ENCODE data around the gene ARMH3.

ARMH3 gene

GRCh38 chr10:101879456-101880231 is 176.3 kb downstream of the ARMH3 start:
- in situ Hi-C loops (cut with HindIII; ENCODE audit: low sequenced_read_pairs) = loop anchor here (10.0 kb wide), 1 partner anchor 115 kb away; no protein-coding TSS in a partner anchor

DNA sequence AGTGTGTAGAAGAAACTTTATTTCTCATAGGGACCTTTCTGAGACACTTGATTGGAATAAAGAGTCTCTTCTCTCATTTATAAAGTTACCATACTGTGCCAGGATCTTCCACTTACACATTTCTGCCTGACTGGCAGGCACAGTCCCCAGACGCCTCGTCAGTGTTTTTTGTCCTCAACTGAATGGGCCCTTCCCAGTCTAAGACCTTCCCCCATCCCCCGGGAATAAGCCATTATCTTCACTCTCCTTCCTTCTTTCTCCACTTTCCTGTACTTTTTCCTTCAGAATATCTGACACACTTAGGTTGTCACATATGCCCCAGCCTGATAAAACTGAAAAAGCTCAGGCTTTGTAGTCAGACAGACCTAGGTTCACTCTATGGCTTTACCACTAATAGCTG is 177.1 kb downstream of the ARMH3 start:
- in situ Hi-C loops (cut with HindIII; ENCODE audit: low sequenced_read_pairs) = no loop called here

DNA sequence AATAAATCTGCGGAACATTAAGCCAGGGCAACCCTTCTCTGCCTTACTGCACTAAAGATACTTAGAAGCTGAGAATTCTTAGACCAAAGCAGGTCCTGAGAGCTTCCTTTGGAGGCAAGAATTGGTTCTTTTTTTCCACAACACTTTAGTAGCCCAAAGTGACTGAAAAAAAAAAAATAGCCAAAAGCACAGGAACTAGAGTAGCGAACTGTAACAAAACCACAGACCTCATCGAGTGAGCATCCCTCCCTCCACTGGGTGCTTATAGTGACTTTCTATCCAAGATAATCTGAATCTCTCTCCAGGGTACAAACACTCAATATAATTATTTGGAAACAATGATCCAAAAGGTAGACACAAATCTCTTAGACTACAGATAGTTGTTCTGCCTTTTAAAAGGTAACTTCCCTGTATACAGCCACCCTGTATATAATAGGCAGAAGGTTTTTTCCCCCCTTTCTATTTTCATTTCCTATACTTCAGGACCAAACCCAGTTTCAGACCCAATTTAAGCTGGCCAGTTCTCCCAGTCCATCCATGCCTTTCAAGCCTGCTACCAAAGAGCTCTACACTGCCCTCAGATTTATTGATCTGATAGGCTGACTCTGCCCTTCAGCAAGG is 180.8 kb downstream of the ARMH3 start:
- in situ Hi-C loops (cut with HindIII; ENCODE audit: low sequenced_read_pairs) = no loop called here

DNA sequence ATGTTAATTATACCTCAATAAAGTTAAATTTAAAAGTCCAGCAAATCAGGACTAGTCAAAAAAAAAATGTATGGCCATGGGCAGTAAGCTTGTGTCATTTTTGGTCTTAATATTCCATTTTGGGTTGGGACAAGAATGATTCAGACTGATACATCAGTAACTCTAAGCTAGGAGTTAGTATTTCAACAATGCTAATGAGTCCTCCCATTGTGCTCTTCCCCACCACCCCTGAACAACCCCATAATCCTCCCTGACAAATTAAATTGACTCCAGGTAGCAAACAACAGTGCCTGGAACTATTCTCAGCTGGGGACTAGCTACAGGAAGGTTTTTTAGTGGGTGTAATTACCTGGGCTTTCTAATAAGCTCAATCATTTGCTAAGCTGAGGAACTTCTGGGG is 181.7 kb downstream of the ARMH3 start:
- in situ Hi-C loops (cut with HindIII; ENCODE audit: low sequenced_read_pairs) = no loop called here

DNA sequence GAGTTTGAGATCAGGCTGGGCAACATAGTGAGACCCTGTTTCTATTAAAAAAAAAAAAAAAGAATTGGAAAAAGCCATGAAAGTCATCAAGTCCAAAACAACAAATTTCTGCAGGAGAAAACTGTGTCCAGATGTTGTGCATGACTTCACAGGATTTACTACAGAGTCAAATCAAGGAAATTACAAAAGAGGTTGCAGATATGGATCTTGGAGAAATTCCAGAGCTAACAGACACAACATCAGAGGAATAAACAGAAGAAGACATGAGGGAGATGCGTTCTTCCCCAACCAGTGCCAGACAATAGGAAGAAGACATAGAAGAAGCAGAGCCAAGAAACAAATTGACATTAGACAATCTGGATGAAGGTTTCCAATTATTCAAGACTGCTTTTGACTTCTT is 188.0 kb downstream of the ARMH3 start:
- in situ Hi-C loops (cut with HindIII; ENCODE audit: low sequenced_read_pairs) = no loop called here

GRCh38 chr10:101859530-101859929 is 196.4 kb downstream of the ARMH3 start:
- in situ Hi-C loops (cut with HindIII; ENCODE audit: low sequenced_read_pairs) = no loop called here

GRCh38 chr10:101858723-101859500 is 197.1 kb downstream of the ARMH3 start:
- in situ Hi-C loops (cut with HindIII; ENCODE audit: low sequenced_read_pairs) = no loop called here

GRCh38 chr10:101857802-101858476 is 198.0 kb downstream of the ARMH3 start:
- in situ Hi-C loops (cut with HindIII; ENCODE audit: low sequenced_read_pairs) = no loop called here

- in situ Hi-C loops (cut with HindIII; ENCODE audit: low sequenced_read_pairs) = no loop called here
Observed at GRCh38 chr10:101856626-101857025, 199.3 kb downstream of the ARMH3 start.

DNA sequence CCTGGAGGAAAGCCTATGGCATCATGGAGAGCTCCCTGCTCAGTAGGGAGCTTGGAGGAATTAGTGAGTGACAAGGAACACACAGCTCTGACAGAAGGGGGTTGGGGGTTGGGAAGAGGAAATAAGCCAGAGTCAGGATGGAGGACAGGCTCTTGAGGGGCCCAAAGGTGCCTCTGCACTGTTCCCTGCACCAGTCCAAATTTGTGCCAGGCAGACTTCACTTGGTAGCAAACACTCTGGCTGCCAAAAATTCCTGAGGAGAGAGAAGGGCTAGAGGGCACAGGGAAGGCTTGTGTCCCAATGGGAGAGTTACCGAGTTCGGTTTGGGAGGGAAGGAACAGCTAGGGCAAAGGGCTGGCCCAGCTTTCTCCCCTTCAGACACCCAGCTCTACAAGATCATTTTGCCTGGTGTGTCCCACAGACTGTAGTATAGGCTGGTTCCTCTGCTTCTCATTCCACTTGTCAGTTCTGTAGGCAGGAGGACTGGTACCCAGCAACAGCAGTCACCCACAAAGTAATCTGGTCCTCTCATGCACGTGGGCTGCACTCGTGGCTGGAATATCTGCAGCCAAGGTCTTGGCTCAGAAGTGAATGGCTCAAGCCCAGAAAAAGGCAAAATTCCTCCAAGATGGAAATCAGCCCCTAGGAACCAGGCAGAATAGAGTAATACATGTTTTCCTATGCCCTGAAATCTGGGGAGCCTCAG is 204.4 kb downstream of the ARMH3 start:
- in situ Hi-C loops (cut with HindIII; ENCODE audit: low sequenced_read_pairs) = no loop called here

DNA sequence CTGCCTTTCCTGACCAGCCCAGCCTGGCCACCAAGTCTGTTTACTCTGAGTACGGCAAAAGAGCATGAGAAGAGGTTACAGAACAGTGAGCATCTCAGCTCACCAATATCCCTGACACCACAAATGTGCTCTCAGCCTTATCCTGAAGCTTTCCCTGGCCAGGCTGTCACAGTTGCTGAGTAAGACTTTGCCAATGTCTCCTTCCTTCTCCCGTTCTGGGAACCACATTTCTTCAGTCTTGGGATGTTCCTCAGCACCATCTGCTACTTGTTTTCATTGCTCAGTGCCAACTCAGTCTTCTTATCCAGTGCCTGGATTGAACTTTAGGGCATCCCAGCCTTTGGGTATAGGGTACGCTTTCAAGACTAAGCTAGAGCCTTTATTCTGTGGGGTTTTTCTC is 205.2 kb downstream of the ARMH3 start:
- in situ Hi-C loops (cut with HindIII; ENCODE audit: low sequenced_read_pairs) = no loop called here

DNA sequence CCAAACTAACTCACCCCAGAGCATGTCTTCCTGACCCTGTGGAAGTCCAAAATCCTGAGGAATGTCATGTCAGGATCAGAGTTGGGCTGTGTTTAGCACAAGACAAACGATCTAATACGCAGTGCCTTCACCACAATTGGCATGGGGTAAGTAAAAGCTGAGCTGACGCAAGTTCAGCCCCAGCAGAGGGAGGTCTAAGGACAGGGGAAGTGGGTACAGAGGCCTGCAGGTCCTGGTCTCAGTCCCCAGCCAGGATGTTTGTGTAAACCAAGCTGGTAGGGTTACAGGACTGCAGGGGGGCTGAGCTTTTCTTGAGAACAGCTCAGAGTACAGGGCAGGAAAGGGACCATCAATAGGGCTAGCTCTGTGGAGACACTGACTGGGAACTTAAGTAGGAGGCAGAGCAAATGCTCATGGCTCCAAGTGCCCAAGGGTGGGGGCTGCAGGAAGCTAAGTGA is 207.1 kb downstream of the ARMH3 start:
- in situ Hi-C loops (cut with HindIII; ENCODE audit: low sequenced_read_pairs) = no loop called here

DNA sequence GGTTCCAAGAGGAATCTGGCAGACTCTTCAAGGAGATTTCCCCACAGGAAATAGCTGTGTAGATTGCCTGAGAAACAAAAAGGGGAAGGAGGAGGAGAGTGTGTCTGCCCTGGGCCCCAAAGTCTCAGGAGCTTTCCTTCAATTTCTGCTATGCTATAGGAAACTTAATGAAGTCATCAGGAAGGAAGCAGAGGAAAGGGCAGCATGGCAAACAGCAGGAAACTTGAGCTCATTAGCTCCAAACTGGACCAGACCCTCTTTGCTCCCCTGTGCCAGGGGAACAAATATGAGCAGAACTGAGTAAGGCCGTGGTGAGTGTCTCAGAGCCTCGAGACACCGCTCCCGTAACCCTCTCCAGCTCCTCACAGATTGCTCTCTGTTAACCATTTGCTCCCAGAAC is 207.6 kb downstream of the ARMH3 start:
- in situ Hi-C loops (cut with HindIII; ENCODE audit: low sequenced_read_pairs) = no loop called here

DNA sequence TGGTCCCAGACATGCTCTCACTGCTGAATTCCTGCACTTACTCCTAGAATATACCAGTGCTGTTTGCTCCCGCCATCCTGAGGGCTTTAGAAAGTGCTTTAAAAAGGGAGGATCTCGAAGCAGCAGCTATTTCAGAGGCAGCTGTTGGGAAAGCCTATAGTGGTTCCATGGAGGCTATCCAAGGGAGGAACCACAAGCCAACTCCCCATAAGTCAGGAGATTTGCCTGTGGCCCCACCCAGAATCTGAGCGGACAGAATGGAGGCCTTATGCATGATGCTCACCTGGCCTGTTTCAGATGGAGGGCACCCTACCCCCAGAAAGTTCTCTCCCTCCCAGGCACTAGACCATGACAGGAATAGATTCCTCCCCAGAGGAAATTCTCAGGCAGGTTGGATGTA is 210.1 kb downstream of the ARMH3 start:
- in situ Hi-C loops (cut with HindIII; ENCODE audit: low sequenced_read_pairs) = no loop called here

- in situ Hi-C loops (cut with HindIII; ENCODE audit: low sequenced_read_pairs) = no loop called here
Observed at GRCh38 chr10:101843032-101844021, 212.6 kb downstream of the ARMH3 start, which contains the start of gene KCNIP2. Gene KCNIP2, minus strand, starts transcription at chr10:101843800. Its CDS starts 232 bp downstream, at chr10:101843568.

DNA sequence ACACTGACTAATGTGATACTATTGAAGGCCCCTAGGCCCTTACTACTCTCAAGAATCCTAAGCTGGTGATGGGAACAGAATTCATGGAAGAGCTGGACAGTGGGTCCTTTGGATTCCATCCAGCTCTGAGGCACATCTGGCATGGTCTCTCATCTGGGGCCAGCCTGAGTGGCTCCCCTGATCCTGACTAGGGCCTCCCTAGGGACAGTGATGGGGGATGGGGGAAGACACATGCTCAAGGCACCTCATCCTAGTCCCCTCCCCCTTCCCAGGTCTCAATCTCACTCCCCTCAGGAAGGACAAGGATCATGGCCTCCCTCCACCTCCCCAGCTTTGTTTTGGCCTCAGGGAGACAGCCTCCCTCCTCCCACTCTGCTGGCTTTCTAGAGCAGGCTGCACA is 214.1 kb downstream of the ARMH3 start:
- in situ Hi-C loops (cut with HindIII; ENCODE audit: low sequenced_read_pairs) = no loop called here

DNA sequence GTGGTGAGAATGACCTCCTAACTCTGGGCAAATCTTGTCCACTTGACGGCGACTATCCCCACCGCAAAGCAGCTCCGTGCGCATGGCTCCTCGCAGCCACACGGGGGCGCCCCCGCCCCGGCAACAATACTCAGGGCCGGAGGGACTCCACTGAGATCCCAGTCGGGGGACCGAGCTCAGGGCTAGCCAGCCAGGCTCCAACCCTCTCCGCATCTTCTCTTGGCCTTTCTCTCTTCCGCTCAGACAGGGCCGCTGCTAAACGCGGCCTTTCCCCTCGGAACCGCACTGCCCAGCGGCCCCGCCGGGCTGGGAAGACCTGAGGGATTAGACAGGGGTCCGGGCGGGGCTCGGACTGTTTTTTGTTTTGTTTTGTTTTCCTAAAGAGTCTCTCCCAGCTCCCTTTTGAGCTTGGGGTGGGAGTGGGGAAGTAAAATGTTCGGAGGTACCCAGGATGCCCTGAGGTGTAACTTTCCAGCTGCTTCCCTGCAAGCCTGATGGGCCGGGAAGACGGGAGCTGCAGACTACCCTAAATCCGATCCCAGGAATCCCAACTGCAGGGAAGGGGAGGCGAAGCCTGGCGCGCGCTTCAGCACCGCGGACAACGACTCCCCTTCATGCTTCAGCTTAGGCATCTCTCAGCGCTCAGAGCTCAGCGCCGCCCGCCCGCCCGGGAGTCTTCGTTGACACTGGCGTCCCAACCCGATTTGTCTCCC is 215.1 kb downstream of the ARMH3 start:
- in situ Hi-C loops (cut with HindIII; ENCODE audit: low sequenced_read_pairs) = no loop called here

- in situ Hi-C loops (cut with HindIII; ENCODE audit: low sequenced_read_pairs) = no loop called here
Observed at GRCh38 chr10:101840102-101840684, 215.8 kb downstream of the ARMH3 start.
